Glutamatergic neuron (in vitro differentiated cells): ENCODE results near the gene OSBPL9. TPM values are rescaled to one million over a fixed set of nuclear protein-coding genes. Genes with fewer than 3 reads are reported as not detected.

ENCODE experiments used
- DNase-seq: peaks from one replicate; pipeline ENCODE4 v3.0.0; 2022
- H3K27ac Mint-ChIP-seq: one replicate; pipeline ENCODE4 v1.8.0; 2020; ENCODE audit warnings: mild to moderate bottlenecking, mixed read lengths, inconsistent platforms; ENCODE audit not compliant: unreplicated experiment
- H3K27me3 Mint-ChIP-seq: one replicate; pipeline ENCODE4 v1.8.0; 2020; ENCODE audit warnings: mild to moderate bottlenecking, moderate library complexity, mixed read lengths, inconsistent platforms; ENCODE audit not compliant: unreplicated experiment
- H3K36me3 Mint-ChIP-seq: one replicate; pipeline ENCODE4 v1.8.0; 2020; ENCODE audit warnings: mild to moderate bottlenecking, mixed read lengths, inconsistent platforms; ENCODE audit not compliant: unreplicated experiment
- H3K4me1 Mint-ChIP-seq: one replicate; pipeline ENCODE4 v1.8.0; 2020; ENCODE audit warnings: mild to moderate bottlenecking, low read depth, mixed read lengths, inconsistent platforms; ENCODE audit not compliant: unreplicated experiment
- H3K4me3 Mint-ChIP-seq: one replicate; pipeline ENCODE4 v1.8.0; 2020; ENCODE audit warnings: mild to moderate bottlenecking, mixed read lengths, inconsistent platforms; ENCODE audit not compliant: unreplicated experiment
- H3K9me3 Mint-ChIP-seq: one replicate; pipeline ENCODE4 v1.8.0; 2020; ENCODE audit warnings: mild to moderate bottlenecking, moderate library complexity, mixed read lengths, inconsistent platforms; ENCODE audit not compliant: unreplicated experiment
- CTCF ChIP-seq: fragments of 200-600 bp; sonication (generic); IDR thresholded peaks from one replicate; pipeline ENCODE4 v1.5.0; 2021; ENCODE audit not compliant: partially characterized antibody, unreplicated experiment
- total RNA-seq: library from RNA; stranded (reverse); fragmentation: NEBNext Ultra II Directional; extraction: Animal tissue kit (Norgen Biotek cat#: 25700); gene quantifications from one replicate; pipeline ENCODE4 v1.2.1, GENCODE V29; 2021; ENCODE audit not compliant: unreplicated experiment

OSBPL9 gene
- total RNA-seq, 1 donor from 2014 or later, result 84.6 TPM

GRCh38 chr1:51717842-51718241, 101.0 kb downstream of the OSBPL9 start:
- H3K4me3 Mint-ChIP-seq, result no peak overlapping the region
- no peaks in the 10 kb centered on the region for H3K27me3 Mint-ChIP-seq
- no peaks in the 10 kb centered on the region for H3K36me3 Mint-ChIP-seq
- no peak for TF ChIP-seq CTCF
- H3K9me3 Mint-ChIP-seq, result no peaks in the 10 kb centered on the region
- no peak overlapping the region for H3K27ac Mint-ChIP-seq
- no peak for DNase-seq
- no peaks in the 10 kb centered on the region for H3K4me1 Mint-ChIP-seq

GRCh38 chr1:51719146-51719545, 102.3 kb downstream of the OSBPL9 start:
- DNase-seq, result no peak
- no peak overlapping the region for H3K27ac Mint-ChIP-seq
- no peak overlapping the region for H3K4me3 Mint-ChIP-seq
- H3K36me3 Mint-ChIP-seq, result no peaks in the 10 kb centered on the region
- no peaks in the 10 kb centered on the region for H3K4me1 Mint-ChIP-seq
- no peak for TF ChIP-seq CTCF
- no peaks in the 10 kb centered on the region for H3K27me3 Mint-ChIP-seq
- H3K9me3 Mint-ChIP-seq, result no peaks in the 10 kb centered on the region

- H3K27me3 Mint-ChIP-seq, result peaks cover 5% of the 10 kb centered on the region
- DNase-seq, result no peak
- no peak overlapping the region for H3K27ac Mint-ChIP-seq
- H3K4me3 Mint-ChIP-seq, result no peak overlapping the region
- no peaks in the 10 kb centered on the region for H3K9me3 Mint-ChIP-seq
- H3K36me3 Mint-ChIP-seq, result no peaks in the 10 kb centered on the region
- H3K4me1 Mint-ChIP-seq, result no peaks in the 10 kb centered on the region
- no peak for TF ChIP-seq CTCF
Observed at GRCh38 chr1:51724797-51725196, 107.9 kb downstream of the OSBPL9 start.

GRCh38 chr1:51726051-51726450, 109.2 kb downstream of the OSBPL9 start:
- H3K4me3 Mint-ChIP-seq, result no peak overlapping the region
- H3K27ac Mint-ChIP-seq, result no peak overlapping the region
- no peaks in the 10 kb centered on the region for H3K36me3 Mint-ChIP-seq

More at GRCh38 chr1:51726051-51726450, 109.2 kb downstream of the OSBPL9 start:
- Mint-ChIP-seq H3K9me3 (no peaks in the 10 kb centered on the region), H3K4me1 (peaks cover 2% of the 10 kb centered on the region), H3K27me3 (peaks cover 5% of the 10 kb centered on the region)
- no peak for TF ChIP-seq CTCF
- DNase-seq, result no peak
